ENCODE data around the gene RNF217. TPM values are rescaled to one million over a fixed set of nuclear protein-coding genes. Genes with fewer than 3 reads are reported as not detected.

The RNF217 gene
- total and polyA plus RNA-seq, 2 of the 8 experiments (the other 6 are each of a cell fraction or from before 2014, with no cell fraction given), result 2.0 to 8.9 TPM

DNA sequence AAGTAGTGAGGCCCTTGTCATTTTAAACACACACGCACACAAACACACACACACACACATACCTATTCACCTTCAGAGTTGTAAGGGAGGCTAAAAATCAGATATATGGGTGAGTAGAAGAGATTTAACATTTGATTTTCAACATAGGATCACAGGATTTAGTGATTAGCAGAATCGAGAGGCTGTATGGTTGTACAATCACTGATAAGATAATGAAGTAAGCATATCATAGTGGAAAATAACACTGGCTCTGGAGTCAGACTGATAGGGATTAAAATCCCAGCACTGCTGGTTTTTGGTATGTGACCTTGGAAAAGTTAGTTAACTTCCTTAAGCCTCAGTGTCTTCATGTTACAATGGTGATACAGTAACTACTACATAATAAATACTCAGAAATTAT, 40.8 kb downstream of the RNF217 start:
- Histone ChIP-seq H2BK12ac (ENCODE audit: low read depth, low read length) (no peak overlapping the region), H3K14ac (ENCODE audit: insufficient read length) (no peak overlapping the region), H2AK5ac (ENCODE audit: low read depth, low read length) (no peak overlapping the region), H3K23ac (ENCODE audit: insufficient read length) (no peak overlapping the region), H3K4ac (replicated peaks; ENCODE audit: insufficient read length, low read depth, low read length) (no peak overlapping the region), H4K20me1 (replicated peaks in 1 of 2; ENCODE audit: control insufficient read depth in 1 of 2, insufficient read depth in 2 of 2, low read length in 2 of 2) (no peaks in the 10 kb centered on the region), H3K4me2 (ENCODE audit: insufficient read depth in 1 of 2, low read depth in 2 of 2, low read length in 2 of 2) (no peak overlapping the region), H4K5ac (ENCODE audit: insufficient read length, low read depth, low read length) (no peak overlapping the region), H3K4me1 (replicated peaks in 1 of 4; ENCODE audit: control insufficient read depth in 3 of 4, insufficient read depth in 4 of 4, low read length in 3 of 4) (peaks cover 0 to 5% (median 1%) of the 10 kb centered on the region in 4 experiments; a peak in 2 of 7 replicates), H3K23me2 (ENCODE audit: low read depth, low read length) (no peaks in the 10 kb centered on the region), H3K79me2 (ENCODE audit: control insufficient read depth in 1 of 2, insufficient read depth in 2 of 2, low read length in 2 of 2) (no peaks in the 10 kb centered on the region), H3K36me3 (ENCODE audit: control insufficient read depth in 2 of 4, insufficient read depth in 4 of 4, low read length in 3 of 4) (no peaks in the 10 kb centered on the region), H2BK15ac (ENCODE audit: low read length) (no peak overlapping the region), H2AFZ (ENCODE audit: low read length) (no peak overlapping the region), H3K18ac (ENCODE audit: extremely low read depth, low read length) (no peak overlapping the region), H4K8ac (ENCODE audit: extremely low read depth, insufficient read depth, low read length) (no peak overlapping the region), H3K9me3 (ENCODE audit: insufficient read depth in 2 of 2, low read depth in 1 of 2, low read length in 1 of 2) (no peaks in the 10 kb centered on the region), H3K56ac (replicated peaks; ENCODE audit: insufficient read length, low read depth, low read length) (no peak overlapping the region), H3K79me1 (ENCODE audit: low read depth, low read length) (no peaks in the 10 kb centered on the region; the same call in 1 of the 2 replicates), H2BK20ac (ENCODE audit: low read length) (no peak overlapping the region), H4K91ac (replicated peaks; ENCODE audit: insufficient read length, low read length) (no peak overlapping the region), H3K4me3 (ENCODE audit: extremely low read depth in 1 of 4, insufficient read depth in 2 of 4, low read depth in 3 of 4, low read length in 4 of 4) (no peak overlapping the region), H3K9ac (replicated peaks in 1 of 4; ENCODE audit: extremely low read depth in 1 of 4, low read depth in 3 of 4, low read length in 3 of 4) (no peak overlapping the region), H2BK120ac (replicated peaks; ENCODE audit: low read depth, low read length) (no peak overlapping the region), H2BK5ac (ENCODE audit: low read depth, low read length) (no peak overlapping the region), H3K27me3 (replicated peaks in 1 of 4; ENCODE audit: control insufficient read depth in 3 of 4, extremely low read depth in 1 of 4, insufficient read depth in 3 of 4, low read length in 3 of 4) (no peaks in the 10 kb centered on the region), H3K27ac (ENCODE audit: low read depth, low read length) (no peak overlapping the region)
- POLR2A ChIA-PET (ENCODE audit: partially characterized antibody), result interaction anchor here (0.8 to 1.1 kb wide), 2 partner anchors 40 to 102 kb away, joined by 3 read pairs; no protein-coding TSS in a partner anchor
- TF ChIP-seq HDAC6 (IDR thresholded peaks at IDR 0.05; ENCODE audit: low read depth, low read length) (no peak), SP4 (IDR thresholded peaks at IDR 0.05; ENCODE audit: low read length) (no peak), EGR1 (IDR thresholded peaks at IDR 0.05; ENCODE audit: borderline replicate concordance, low read depth, low read length) (no peak), GTF2F1 (IDR thresholded peaks at IDR 0.05; ENCODE audit: borderline replicate concordance, low read depth, low read length) (no peak), EP300 (IDR thresholded peaks at IDR 0.05; ENCODE audit: borderline replicate concordance in 1 of 2, low read depth in 2 of 2, low read length in 2 of 2) (no peak)
- TF ChIP-seq, protein P1, sequence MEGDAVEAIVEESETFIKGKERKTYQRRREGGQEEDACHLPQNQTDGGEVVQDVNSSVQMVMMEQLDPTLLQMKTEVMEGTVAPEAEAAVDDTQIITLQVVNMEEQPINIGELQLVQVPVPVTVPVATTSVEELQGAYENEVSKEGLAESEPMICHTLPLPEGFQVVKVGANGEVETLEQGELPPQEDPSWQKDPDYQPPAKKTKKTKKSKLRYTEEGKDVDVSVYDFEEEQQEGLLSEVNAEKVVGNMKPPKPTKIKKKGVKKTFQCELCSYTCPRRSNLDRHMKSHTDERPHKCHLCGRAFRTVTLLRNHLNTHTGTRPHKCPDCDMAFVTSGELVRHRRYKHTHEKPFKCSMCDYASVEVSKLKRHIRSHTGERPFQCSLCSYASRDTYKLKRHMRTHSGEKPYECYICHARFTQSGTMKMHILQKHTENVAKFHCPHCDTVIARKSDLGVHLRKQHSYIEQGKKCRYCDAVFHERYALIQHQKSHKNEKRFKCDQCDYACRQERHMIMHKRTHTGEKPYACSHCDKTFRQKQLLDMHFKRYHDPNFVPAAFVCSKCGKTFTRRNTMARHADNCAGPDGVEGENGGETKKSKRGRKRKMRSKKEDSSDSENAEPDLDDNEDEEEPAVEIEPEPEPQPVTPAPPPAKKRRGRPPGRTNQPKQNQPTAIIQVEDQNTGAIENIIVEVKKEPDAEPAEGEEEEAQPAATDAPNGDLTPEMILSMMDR (IDR thresholded peaks at IDR 0.05; ENCODE audit: control extremely low read depth in 1 of 3, insufficient read depth in 1 of 3, low read depth in 1 of 3, low read length in 3 of 3), result no peak
- TF ChIP-seq, protein P2, sequence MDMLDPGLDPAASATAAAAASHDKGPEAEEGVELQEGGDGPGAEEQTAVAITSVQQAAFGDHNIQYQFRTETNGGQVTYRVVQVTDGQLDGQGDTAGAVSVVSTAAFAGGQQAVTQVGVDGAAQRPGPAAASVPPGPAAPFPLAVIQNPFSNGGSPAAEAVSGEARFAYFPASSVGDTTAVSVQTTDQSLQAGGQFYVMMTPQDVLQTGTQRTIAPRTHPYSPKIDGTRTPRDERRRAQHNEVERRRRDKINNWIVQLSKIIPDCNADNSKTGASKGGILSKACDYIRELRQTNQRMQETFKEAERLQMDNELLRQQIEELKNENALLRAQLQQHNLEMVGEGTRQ (IDR thresholded peaks at IDR 0.05; ENCODE audit: low read length), result no peak
- CTCF ChIA-PET (ENCODE audit: partially characterized antibody), result interaction anchor here (0.8 kb wide), 1 partner anchor 111 kb away, joined by 3 read pairs; no protein-coding TSS in a partner anchor
- FAIRE-seq, result no peak
- no peak for DNase-seq (ENCODE audit: low read depth in 1 of 2, low spot score in 2 of 2)
- WGBS, 2 experiments (ENCODE audit: extremely low coverage in 1 of 2, insufficient coverage in 1 of 2, insufficient read length in 1 of 2, insufficient replicate concordance in 2 of 2, low coverage in 1 of 2, low lambda C conversion rate in 2 of 2, missing lambda C conversion rate in 1 of 2), result 91% methylated on average over 2 of the region's 2 CpGs; no CpG with 5 or more reads in 1 of the 2 experiments

All from H1 (cell line).